GM12873 (cell line): ENCODE measurements around the gene ZNF467.

Experiments used
- CTCF ChIP-seq: IDR thresholded peaks from 2 replicates; pipeline ENCODE4 v1.5.1; 2012; ENCODE audit warnings: low read depth, mild to moderate bottlenecking, moderate library complexity, low read length, control low read depth; ENCODE audit not compliant: insufficient read depth; ENCODE audit errors: missing control alignments

Gene ZNF467

GRCh38 chr7:149750122-149750845 is 23.1 kb downstream of the ZNF467 start:
- no peak for TF ChIP-seq CTCF

DNA sequence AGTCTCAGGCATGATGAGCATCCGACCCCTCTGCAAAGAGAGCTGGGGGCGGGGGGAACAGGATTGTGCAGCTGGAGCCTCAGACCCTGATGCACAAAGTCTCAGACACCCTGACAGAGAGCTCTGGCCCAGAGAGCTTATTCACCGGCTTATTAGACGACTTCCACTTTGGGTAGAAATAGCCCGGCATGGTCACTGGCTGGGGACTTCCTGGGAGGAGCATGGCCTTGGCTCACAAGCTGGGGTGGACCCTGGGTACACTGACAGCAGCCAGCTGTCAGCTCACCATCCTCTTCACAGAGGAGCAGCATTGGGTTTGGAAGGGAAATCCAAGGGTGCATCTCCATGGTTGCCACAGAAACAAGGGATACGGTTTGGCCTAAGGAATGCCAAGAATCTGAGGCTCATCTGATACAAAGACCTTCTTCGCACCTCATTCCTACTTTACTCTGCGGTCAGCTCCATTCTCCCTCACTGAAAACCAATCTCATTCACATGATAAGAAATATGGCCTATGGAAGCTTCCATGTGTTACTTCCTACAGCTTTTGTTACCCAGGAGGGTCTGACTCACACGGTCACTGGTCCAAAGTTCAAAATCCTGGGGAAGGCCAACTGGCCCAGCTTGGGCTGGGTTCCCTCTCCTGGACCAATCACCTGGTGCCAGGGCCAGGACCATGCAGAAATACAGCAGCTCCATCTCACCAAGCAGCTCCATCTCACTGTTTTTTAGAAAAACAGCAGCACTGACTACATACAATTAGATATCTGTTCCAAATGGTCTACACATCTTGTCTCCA is 25.1 kb downstream of the ZNF467 start:
- no peak for TF ChIP-seq CTCF

DNA sequence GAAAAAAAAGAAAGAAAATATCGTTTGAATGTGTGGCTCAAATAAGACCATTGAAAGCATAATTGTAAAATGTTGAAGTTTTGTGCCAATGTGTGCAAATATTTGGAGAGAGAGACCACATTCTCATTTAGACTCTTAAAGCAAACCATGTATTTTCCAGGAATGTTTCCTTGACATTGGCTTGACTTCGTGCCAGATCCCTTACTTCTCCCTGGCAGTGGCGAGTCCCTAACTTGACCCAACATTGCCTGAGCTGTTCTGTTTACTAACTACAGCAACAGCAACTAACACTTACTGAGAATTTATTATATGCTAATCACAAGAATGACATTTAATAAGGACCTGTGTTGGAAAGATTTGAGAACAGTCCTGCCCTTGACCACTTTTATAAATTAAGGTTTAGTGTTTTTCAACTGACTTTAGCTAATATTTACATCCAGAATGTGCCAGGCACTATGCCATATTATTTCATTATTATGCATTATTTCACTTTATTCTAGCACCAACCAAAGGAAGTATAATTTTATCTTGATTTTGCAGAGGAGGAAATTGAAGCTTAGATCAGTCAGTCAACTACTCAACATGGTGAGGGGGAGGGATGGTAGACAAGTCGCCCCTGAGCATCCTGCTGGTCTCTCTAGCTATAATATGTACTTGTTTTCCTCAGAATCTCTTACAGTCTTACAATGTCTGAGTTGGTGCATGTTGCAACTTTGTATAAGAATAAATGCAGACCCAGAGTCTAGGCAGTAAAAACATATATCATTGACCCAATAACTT is 29.7 kb downstream of the ZNF467 start:
- no peak for TF ChIP-seq CTCF

DNA sequence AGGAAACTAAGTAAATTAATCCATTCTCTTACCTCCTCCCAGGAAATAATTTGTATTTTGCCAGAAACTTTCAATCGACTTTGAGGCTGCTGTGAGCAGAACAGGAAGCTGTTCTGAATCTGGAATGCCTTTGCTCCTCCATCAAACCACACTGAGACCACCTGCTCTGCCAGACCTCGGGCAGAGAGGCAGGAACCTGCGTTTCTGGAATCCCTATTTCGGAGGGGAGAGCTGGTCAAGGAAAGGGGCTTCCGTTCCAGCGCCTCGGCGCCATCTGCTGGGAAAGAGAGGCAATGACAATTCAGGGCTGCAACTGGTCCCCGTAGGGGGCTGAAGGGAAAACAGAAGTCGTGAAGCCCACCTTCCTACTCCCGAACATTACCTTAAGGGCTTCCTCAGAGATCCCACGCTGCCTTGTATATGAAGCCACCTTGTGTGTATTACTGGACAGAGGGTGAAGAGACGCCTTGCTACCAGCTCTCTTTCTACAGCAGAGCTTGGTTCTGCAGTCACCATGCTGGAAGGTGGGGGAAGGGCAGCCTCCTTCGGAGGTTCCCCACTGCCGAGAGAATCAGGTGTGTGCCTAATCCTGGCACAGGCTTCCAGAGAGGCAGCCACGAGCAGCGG is 31.2 kb downstream of the ZNF467 start:
- peak; percentile 98 for TF ChIP-seq CTCF

- TF ChIP-seq CTCF, result no peak
These were observed 31.8 kb downstream of the ZNF467 start for GRCh38 chr7:149741629-149742028.

DNA sequence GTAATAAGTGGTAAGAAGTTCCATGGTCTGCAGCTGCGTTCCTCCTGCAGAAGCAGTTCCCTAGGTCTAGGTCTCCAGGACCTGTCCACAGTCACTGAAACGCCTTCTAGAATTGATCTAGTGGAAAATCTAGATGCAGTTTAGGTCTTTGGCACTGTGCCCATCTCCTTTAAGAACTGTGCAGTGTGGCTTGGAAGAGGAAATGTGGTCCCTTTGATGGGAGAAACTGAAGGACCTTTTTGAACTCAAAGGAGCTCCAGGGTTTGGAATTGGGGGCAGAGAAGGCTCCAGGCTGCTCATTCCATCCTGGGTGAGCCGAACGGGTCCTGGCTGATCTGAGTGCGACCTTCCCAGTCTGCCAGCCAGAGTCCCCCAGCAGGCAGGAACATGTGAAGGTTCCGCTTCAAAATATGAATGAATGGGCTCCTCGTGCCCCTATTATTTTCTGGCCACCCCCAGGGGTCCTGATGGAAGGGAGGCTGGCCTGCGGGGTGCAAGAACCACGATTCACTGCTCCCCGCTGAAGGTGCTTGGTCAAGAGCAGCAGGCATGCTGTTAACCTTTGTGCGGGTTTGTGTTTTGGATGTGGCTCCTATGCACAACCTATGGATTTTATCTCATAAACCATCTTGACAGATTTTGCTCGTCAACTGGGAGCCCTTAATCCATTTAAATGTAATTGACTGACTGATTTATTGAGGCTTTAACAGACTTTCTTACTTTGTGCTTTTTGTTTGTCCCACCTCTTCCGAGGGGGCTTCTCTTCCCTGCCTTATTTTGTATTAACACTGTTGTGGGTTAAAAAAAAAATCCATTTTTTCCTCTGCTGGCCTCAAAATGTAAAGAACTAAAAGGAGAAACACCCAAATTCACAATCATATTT is 36.7 kb downstream of the ZNF467 start:
- TF ChIP-seq CTCF, result no peak
